Tibial artery (tissue), 4 donors: Measurements from ENCODE around the gene OR8B3.

Experiments
- DNase-seq, 2 donors: peaks; one replicate each; pipeline ENCODE4 v3.0.0-alpha.2; 2019
- H3K27ac ChIP-seq, 2 donors: fragments of 200-600 bp; sonication (generic) in 1 of 2; 1 replicate in 1 of 2; 2 replicates in 1 of 2; pipeline ENCODE4 v1.5.1; 2018 to 2019; ENCODE audit warnings: mild to moderate bottlenecking in 1 of 2
- H3K27me3 ChIP-seq, 2 donors: fragments of 200-600 bp; sonication (generic) in 1 of 2; one replicate each; pipeline versions ENCODE4 v1.5.1 to v1.6.0; 2016 to 2019
- H3K36me3 ChIP-seq, 3 donors: fragments of 200-600 bp; sonication (generic) in 2 of 3; one replicate each; pipeline ENCODE4 v1.5.1; 2016 to 2019; ENCODE audit warnings: mild to moderate bottlenecking in 2 of 3
- H3K4me1 ChIP-seq, 4 donors: fragments of 200-600 bp; sonication (generic) in 2 of 4; 1 replicate in 3 of 4; 2 replicates in 1 of 4; pipeline ENCODE4 v1.5.1; 2016 to 2019
- H3K4me3 ChIP-seq, 2 donors: fragments of 200-600 bp; sonication (generic) in 1 of 2; 1 replicate in 1 of 2; 2 replicates in 1 of 2; pipeline ENCODE4 v1.5.1; 2018 to 2019; ENCODE audit warnings: mild to moderate bottlenecking in 2 of 2
- H3K9me3 ChIP-seq, 3 donors: fragments of 200-600 bp; sonication (generic) in 1 of 3; one replicate each; pipeline ENCODE4 v1.5.1; 2016 to 2019
- intact Hi-C: fragments of 100-400 bp; cut with DNase I; formaldehyde crosslinking; loops from one replicate; pipeline ENCODE4 v1.15.0; 2023; ENCODE audit warnings: low total_unique reads
- TF ChIP-seq, protein P1 (sequence below), 2 experiments: fragments of 200-600 bp in 1 of 2; fragments of 450-650 bp in 1 of 2; IDR thresholded peaks; one replicate each; pipeline ENCODE4 v1.5.1; 2017 to 2019; ENCODE audit warnings: antibody characterized with exemption in 2 of 2, mild to moderate bottlenecking in 1 of 2, moderate library complexity in 1 of 2

Gene OR8B3

DNA sequence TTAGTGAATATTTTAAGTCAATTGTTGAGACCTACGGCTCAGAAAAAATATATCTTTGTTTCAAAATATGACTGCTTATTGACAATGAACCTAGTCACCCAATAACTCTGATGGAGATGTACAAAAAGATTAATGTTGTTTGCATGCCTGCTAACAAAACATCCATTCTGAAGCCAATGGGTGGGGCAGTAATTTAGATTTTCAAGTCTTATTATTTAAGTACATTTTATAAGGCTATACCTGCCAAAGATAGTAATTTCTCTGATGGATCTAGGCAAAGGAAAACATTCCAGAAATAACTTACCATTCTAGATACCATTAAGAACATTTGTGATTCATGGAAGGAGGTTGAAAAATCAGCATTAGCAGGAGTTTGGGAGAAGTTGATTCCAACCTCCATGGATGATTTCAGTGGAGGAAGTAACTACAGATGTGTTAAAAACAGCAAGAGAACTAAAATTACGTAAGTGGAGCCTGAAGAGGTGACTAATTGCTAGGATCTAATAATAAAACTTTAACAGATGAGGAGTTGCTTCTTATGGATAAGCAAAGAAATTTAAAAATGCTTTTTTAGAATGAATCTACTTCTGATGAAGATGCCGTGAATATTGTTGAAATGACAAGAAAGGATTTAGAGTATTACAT, 52.4 kb downstream of the OR8B3 start:
- Histone ChIP-seq H3K36me3 (no peaks in the 10 kb centered on the region), H3K27ac (no peak overlapping the region), H3K9me3 (peaks cover 0 to 6% (median 0%) of the 10 kb centered on the region in 3 donors), H3K4me1 (no peaks in the 10 kb centered on the region), H3K4me3 (no peak overlapping the region), H3K27me3 (no peaks in the 10 kb centered on the region)
- intact Hi-C loops: no loop called here
- TF ChIP-seq, protein P1, sequence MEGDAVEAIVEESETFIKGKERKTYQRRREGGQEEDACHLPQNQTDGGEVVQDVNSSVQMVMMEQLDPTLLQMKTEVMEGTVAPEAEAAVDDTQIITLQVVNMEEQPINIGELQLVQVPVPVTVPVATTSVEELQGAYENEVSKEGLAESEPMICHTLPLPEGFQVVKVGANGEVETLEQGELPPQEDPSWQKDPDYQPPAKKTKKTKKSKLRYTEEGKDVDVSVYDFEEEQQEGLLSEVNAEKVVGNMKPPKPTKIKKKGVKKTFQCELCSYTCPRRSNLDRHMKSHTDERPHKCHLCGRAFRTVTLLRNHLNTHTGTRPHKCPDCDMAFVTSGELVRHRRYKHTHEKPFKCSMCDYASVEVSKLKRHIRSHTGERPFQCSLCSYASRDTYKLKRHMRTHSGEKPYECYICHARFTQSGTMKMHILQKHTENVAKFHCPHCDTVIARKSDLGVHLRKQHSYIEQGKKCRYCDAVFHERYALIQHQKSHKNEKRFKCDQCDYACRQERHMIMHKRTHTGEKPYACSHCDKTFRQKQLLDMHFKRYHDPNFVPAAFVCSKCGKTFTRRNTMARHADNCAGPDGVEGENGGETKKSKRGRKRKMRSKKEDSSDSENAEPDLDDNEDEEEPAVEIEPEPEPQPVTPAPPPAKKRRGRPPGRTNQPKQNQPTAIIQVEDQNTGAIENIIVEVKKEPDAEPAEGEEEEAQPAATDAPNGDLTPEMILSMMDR (IDR thresholded peaks at IDR 0.05): no peak
- no peak for DNase-seq
